Measurements from ENCODE around the gene LPIN3. TPM values are rescaled to one million over a fixed set of nuclear protein-coding genes. Genes with fewer than 3 reads are reported as not detected.

The LPIN3 gene
- total RNA-seq, 4 donors from 2014 or later = 85.0 to 320 (median 222) TPM

- Histone ChIP-seq H3K27ac (no peak overlapping the region), H3K36me3 (no peaks in the 10 kb centered on the region), H3K27me3 (peaks cover 0 to 10% of the 10 kb centered on the region in 2 donors), H3K4me1 (peaks cover 0 to 14% (median 0%) of the 10 kb centered on the region in 4 donors), H3K9me3 (no peaks in the 10 kb centered on the region), H3K4me3 (peak overlapping the region in 3 of 4 donors; percentile 27 to 42 (median 41))
- no peak for DNase-seq
- TF ChIP-seq, protein P1, sequence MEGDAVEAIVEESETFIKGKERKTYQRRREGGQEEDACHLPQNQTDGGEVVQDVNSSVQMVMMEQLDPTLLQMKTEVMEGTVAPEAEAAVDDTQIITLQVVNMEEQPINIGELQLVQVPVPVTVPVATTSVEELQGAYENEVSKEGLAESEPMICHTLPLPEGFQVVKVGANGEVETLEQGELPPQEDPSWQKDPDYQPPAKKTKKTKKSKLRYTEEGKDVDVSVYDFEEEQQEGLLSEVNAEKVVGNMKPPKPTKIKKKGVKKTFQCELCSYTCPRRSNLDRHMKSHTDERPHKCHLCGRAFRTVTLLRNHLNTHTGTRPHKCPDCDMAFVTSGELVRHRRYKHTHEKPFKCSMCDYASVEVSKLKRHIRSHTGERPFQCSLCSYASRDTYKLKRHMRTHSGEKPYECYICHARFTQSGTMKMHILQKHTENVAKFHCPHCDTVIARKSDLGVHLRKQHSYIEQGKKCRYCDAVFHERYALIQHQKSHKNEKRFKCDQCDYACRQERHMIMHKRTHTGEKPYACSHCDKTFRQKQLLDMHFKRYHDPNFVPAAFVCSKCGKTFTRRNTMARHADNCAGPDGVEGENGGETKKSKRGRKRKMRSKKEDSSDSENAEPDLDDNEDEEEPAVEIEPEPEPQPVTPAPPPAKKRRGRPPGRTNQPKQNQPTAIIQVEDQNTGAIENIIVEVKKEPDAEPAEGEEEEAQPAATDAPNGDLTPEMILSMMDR (IDR thresholded peaks at IDR 0.05) = no peak
- TF ChIP-seq POLR2A (IDR thresholded peaks at IDR 0.05) = no peak
These were observed 25.3 kb downstream of the LPIN3 start for GRCh38 chr20:41365777-41366545.

- Histone ChIP-seq H3K9me3 (no peaks in the 10 kb centered on the region), H3K4me1 (peaks cover 0 to 14% (median 0%) of the 10 kb centered on the region in 4 donors), H3K27ac (no peak within 1 kb of the TSS), H3K36me3 (no peaks in the 10 kb centered on the region), H3K4me3 (peak within 1 kb of the TSS in 3 of 4 donors; percentile 27 to 42 (median 41)), H3K27me3 (peaks cover 0 to 10% of the 10 kb centered on the region in 2 donors)
- DNase-seq = no peak
- TF ChIP-seq POLR2A (IDR thresholded peaks at IDR 0.05) = no peak
- TF ChIP-seq, protein P1 (IDR thresholded peaks at IDR 0.05) = no peak
These were observed 26.1 kb downstream of the LPIN3 start, which contains the start of gene EMILIN3 for GRCh38 chr20:41366546-41367392. TSS of gene EMILIN3 (minus strand) at chr20:41366818. CDS start at chr20:41366634, 184 bp downstream.

GRCh38 chr20:41367393-41367695 lies 26.7 kb downstream of the LPIN3 start:
- no peak for TF ChIP-seq POLR2A (IDR thresholded peaks at IDR 0.05)
- TF ChIP-seq, protein P1 (IDR thresholded peaks at IDR 0.05) = no peak
- no peak for DNase-seq
- peaks cover 0 to 10% of the 10 kb centered on the region in 2 donors for H3K27me3 ChIP-seq
- H3K4me1 ChIP-seq = peaks cover 0 to 14% (median 0%) of the 10 kb centered on the region in 4 donors
- no peak overlapping the region for H3K27ac ChIP-seq
- H3K36me3 ChIP-seq = no peaks in the 10 kb centered on the region
- H3K9me3 ChIP-seq = no peaks in the 10 kb centered on the region
- H3K4me3 ChIP-seq = no peak overlapping the region

GRCh38 chr20:41367956-41368355 lies 27.3 kb downstream of the LPIN3 start:
- H3K27me3 ChIP-seq = peaks cover 0 to 10% of the 10 kb centered on the region in 2 donors
- H3K36me3 ChIP-seq = no peaks in the 10 kb centered on the region
- TF ChIP-seq, protein P1 (IDR thresholded peaks at IDR 0.05) = no peak
- TF ChIP-seq POLR2A (IDR thresholded peaks at IDR 0.05) = no peak
- DNase-seq = no peak
- no peak overlapping the region for H3K4me3 ChIP-seq
- peaks cover 0 to 14% (median 0%) of the 10 kb centered on the region in 4 donors for H3K4me1 ChIP-seq
- no peaks in the 10 kb centered on the region for H3K9me3 ChIP-seq
- no peak overlapping the region for H3K27ac ChIP-seq

DNA sequence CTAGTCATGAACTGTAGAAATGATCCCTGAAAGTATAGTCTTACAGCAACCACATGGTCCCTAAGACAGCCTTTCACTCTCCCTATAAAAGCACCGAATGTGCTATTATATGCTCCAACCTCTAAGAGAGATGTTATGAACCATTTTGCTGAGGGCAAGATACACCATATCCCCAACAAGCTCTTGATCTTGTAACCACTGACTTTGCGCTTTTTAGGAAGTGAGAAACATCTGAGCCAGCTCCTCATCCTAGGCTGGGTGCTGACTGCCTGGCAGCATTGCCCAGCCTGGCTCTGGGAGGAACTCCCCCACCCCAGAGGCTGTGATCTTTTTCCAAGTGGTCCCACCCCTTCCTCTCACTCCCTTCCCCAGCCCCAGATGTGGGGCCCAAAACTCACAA lies 29.1 kb downstream of the LPIN3 start:
- DNase-seq = no peak
- no peak for TF ChIP-seq POLR2A (IDR thresholded peaks at IDR 0.05)
- TF ChIP-seq, protein P1 (IDR thresholded peaks at IDR 0.05) = no peak
- Histone ChIP-seq H3K9me3 (no peaks in the 10 kb centered on the region), H3K36me3 (no peaks in the 10 kb centered on the region), H3K4me3 (no peak overlapping the region), H3K27me3 (peaks cover 0 to 7% of the 10 kb centered on the region in 2 donors), H3K27ac (no peak overlapping the region), H3K4me1 (peaks cover 0 to 14% (median 0%) of the 10 kb centered on the region in 4 donors)

Data from Peyer's patch (tissue), 4 donors.